OCI-LY1 (cell line): ENCODE measurements around the gene HHIPL1.

Experiments used
- CTCF ChIP-seq: fragments of 200-600 bp; sonication (generic), shearing (Covaris generic); IDR thresholded peaks from 2 replicates; pipeline ENCODE4 v1.5.1; 2017; ENCODE audit warnings: mild to moderate bottlenecking, antibody characterized with exemption, low read length, moderate library complexity, mixed read lengths
- EZH2 ChIP-seq: fragments of 200-600 bp; sonication (generic), shearing (Covaris generic); IDR thresholded peaks from 2 replicates; pipeline ENCODE4 v1.8.0; 2017; ENCODE audit warnings: borderline replicate concordance, mixed run types, mild to moderate bottlenecking, antibody characterized with exemption, low read length, moderate library complexity, mixed read lengths

DNA sequence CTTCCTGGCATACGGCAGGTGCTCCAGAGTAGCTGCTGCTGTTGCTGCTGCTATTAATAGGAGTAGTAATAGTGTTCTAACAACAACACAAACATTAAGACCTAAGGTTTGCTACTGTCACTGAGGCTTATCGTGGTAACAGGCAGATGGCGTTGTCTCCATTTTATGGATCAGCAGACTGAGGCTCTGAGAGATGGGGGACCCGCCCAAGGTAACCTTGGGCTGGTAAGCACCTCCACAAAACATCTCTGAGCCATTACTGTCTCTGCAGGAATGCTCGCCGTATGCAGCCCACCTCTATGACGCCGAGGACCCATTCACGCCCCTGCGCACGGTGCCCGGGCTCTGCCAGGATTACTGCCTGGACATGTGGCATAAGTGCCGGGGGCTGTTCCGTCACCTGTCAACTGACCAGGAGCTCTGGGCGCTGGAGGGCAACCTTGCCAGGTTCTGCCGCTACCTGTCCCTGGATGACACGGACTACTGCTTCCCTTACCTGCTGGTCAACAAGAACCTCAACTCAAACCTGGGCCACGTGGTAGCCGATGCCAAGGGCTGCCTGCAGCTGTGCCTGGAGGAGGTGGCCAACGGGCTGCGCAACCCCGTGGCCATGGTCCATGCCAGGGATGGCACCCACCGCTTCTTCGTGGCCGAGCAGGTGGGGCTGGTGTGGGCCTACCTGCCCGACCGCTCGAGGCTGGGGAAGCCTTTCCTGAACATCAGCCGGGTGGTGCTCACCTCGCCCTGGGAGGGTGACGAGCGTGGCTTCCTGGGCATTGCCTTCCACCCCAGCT is 7.2 kb downstream of the HHIPL1 start:
- TF ChIP-seq CTCF (no peak), EZH2 (no peak)
